GM18505 (cell line): Measurements from ENCODE around the gene CALCB.
"Not testable (repeated sequence)": the region's sequence is repeated elsewhere in the genome, so short reads cannot be mapped to it uniquely, and the experiment has no call there.

Source experiments
- ATAC-seq: cut with Tn5 transposase; IDR thresholded peaks from one replicate; pipeline ENCODE4 v1.9.1; 2021; ENCODE audit not compliant: unreplicated experiment
- POLR2A ChIP-seq: IDR thresholded peaks from 4 replicates; pipeline ENCODE4 v1.6.1; 2011; ENCODE audit warnings: borderline replicate concordance; ENCODE audit not compliant: insufficient read depth, insufficient read length; ENCODE audit errors: extremely low read depth

Gene CALCB

GRCh38 chr11:15073361-15074205, at the start of gene CALCB:
CALCB (plus strand) TSS chr11:15073593; CDS start chr11:15074719, 1,126 bp downstream.
- TF ChIP-seq POLR2A = no peak
- ATAC-seq = no peak

- TF ChIP-seq POLR2A = no peak
- ATAC-seq = no peak
Measured at GRCh38 chr11:15027011-15027410, 46.4 kb upstream of the CALCB start.

GRCh38 chr11:15027956-15028355, 45.4 kb upstream of the CALCB start:
- TF ChIP-seq POLR2A = no peak
- ATAC-seq = no peak

- TF ChIP-seq POLR2A = no peak
- no peak for ATAC-seq
Measured at GRCh38 chr11:15028379-15028778, 45.0 kb upstream of the CALCB start.

GRCh38 chr11:15031945-15032344, 41.4 kb upstream of the CALCB start:
- not testable (repeated sequence) for ATAC-seq

GRCh38 chr11:15034687-15035267, 38.6 kb upstream of the CALCB start:
- TF ChIP-seq POLR2A = no peak
- ATAC-seq = no peak

- no peak for TF ChIP-seq POLR2A
- no peak for ATAC-seq
Measured at GRCh38 chr11:15035283-15035682, 38.1 kb upstream of the CALCB start.

GRCh38 chr11:15038963-15039362, 34.4 kb upstream of the CALCB start:
- no peak for TF ChIP-seq POLR2A
- ATAC-seq = no peak

GRCh38 chr11:15045209-15045608, 28.2 kb upstream of the CALCB start:
- no peak for TF ChIP-seq POLR2A
- ATAC-seq = no peak

GRCh38 chr11:15045891-15046290, 27.5 kb upstream of the CALCB start:
- TF ChIP-seq POLR2A = no peak
- ATAC-seq = no peak

GRCh38 chr11:15046673-15047072, 26.7 kb upstream of the CALCB start:
- ATAC-seq = not testable (repeated sequence)

GRCh38 chr11:15048616-15049015, 24.8 kb upstream of the CALCB start:
- ATAC-seq = no peak
- no peak for TF ChIP-seq POLR2A

GRCh38 chr11:15053191-15053685, 20.2 kb upstream of the CALCB start:
- ATAC-seq = no peak
- TF ChIP-seq POLR2A = no peak

- TF ChIP-seq POLR2A = no peak
- no peak for ATAC-seq
Measured at GRCh38 chr11:15055620-15056356, 17.6 kb upstream of the CALCB start.
